T-helper 1 cell treated with Interleukin-12 subunit alpha and Interleukin-12 subunit beta and Interleukin-4 antibody, amounts not matched to agents 30 μg/mL and 1 μg/mL, for 36 hours (primary cell): ENCODE results near the gene EXOC4.

Experiments used
- H3K27ac Mint-ChIP-seq: one replicate; pipeline ENCODE4 v1.8.0; 2021; ENCODE audit warnings: mild to moderate bottlenecking, mixed read lengths
- H3K27me3 Mint-ChIP-seq: one replicate; pipeline ENCODE4 v1.8.0; 2021; ENCODE audit warnings: low read depth, mixed read lengths
- H3K36me3 Mint-ChIP-seq: one replicate; pipeline ENCODE4 v1.8.0; 2021; ENCODE audit warnings: low read depth, mixed read lengths
- H3K4me1 Mint-ChIP-seq: one replicate; pipeline ENCODE4 v1.8.0; 2021; ENCODE audit warnings: low read depth, mixed read lengths
- H3K4me3 Mint-ChIP-seq: one replicate; pipeline ENCODE4 v1.8.0; 2021; ENCODE audit warnings: mild to moderate bottlenecking, moderate library complexity, mixed read lengths
- H3K9me3 Mint-ChIP-seq: one replicate; pipeline ENCODE4 v1.8.0; 2021; ENCODE audit warnings: mixed read lengths

EXOC4 gene

GRCh38 chr7:133428326-133428725 lies 175.4 kb downstream of the EXOC4 start:
- Mint-ChIP-seq H3K36me3 (peaks cover 16% of the 10 kb centered on the region), H3K4me1 (peaks cover 9% of the 10 kb centered on the region), H3K27me3 (no peaks in the 10 kb centered on the region), H3K4me3 (no peak overlapping the region), H3K9me3 (peaks cover 3% of the 10 kb centered on the region), H3K27ac (no peak overlapping the region)

GRCh38 chr7:133428876-133429275 lies 176.0 kb downstream of the EXOC4 start:
- Mint-ChIP-seq H3K4me3 (no peak overlapping the region), H3K36me3 (peaks cover 16% of the 10 kb centered on the region), H3K4me1 (peaks cover 9% of the 10 kb centered on the region), H3K9me3 (peaks cover 3% of the 10 kb centered on the region), H3K27ac (no peak overlapping the region), H3K27me3 (no peaks in the 10 kb centered on the region)

DNA sequence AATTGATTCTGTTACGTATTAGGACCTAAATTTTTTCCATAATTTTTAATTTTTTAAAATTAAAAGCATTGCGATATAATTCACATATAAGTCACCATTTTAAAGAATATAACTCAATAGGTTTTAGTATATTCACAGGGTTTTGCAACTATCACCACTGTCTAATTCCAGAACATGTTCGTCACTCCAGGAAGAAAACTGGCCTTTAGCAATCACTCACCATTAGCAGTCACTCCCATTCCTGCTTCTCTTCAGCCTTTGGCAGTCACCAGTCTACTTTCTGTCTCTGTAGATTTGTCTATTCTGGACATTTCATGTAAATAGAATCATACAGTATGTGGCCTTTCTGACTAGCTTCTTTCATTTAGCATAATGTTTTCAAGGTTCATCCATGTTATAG lies 176.5 kb downstream of the EXOC4 start:
- peaks cover 9% of the 10 kb centered on the region for H3K4me1 Mint-ChIP-seq
- peaks cover 12% of the 10 kb centered on the region for H3K36me3 Mint-ChIP-seq
- no peaks in the 10 kb centered on the region for H3K27me3 Mint-ChIP-seq
- no peaks in the 10 kb centered on the region for H3K9me3 Mint-ChIP-seq
- no peak overlapping the region for H3K27ac Mint-ChIP-seq
- no peak overlapping the region for H3K4me3 Mint-ChIP-seq

DNA sequence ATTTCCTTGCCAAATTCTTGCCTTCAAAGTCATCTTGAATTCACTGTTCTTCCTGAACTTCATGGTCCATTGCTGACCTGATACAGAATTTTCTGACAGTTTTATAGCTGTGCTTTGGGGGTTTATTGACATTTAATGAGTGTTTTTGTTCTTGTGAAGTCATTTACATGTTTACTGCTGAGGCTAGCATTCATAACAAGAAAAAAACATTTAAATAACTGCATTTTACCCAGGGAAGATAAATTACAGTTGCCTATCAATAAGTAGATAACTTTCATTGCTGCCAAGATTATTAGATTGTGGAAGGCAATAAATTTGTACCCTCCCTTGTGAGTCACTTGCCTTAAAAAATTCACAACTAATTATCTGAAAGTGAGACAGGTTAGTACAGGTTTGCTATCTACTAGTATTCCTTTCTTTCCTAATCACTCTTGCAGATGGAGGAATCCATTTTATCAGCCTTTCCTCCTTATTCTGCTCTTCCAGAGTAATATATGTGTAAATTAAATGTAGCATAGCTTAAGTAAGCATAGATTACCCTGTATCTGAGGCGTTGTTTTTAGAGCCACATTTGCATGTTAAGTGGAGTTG lies 178.4 kb downstream of the EXOC4 start:
- no peaks in the 10 kb centered on the region for H3K9me3 Mint-ChIP-seq
- H3K27me3 Mint-ChIP-seq = no peaks in the 10 kb centered on the region

GRCh38 chr7:133433165-133433812 lies 180.4 kb downstream of the EXOC4 start:
- Mint-ChIP-seq H3K4me3 (no peak overlapping the region), H3K27ac (no peak overlapping the region), H3K4me1 (no peaks in the 10 kb centered on the region), H3K27me3 (no peaks in the 10 kb centered on the region), H3K9me3 (no peaks in the 10 kb centered on the region), H3K36me3 (no peaks in the 10 kb centered on the region)

More for the DNA sequence above, 178.4 kb downstream of the EXOC4 start:
- no peak overlapping the region for H3K27ac Mint-ChIP-seq
- no peak overlapping the region for H3K4me3 Mint-ChIP-seq
- peaks cover 2% of the 10 kb centered on the region for H3K4me1 Mint-ChIP-seq
- peaks cover 4% of the 10 kb centered on the region for H3K36me3 Mint-ChIP-seq

- Mint-ChIP-seq H3K4me1 (no peaks in the 10 kb centered on the region), H3K27ac (no peak overlapping the region), H3K36me3 (no peaks in the 10 kb centered on the region), H3K27me3 (no peaks in the 10 kb centered on the region), H3K9me3 (no peaks in the 10 kb centered on the region), H3K4me3 (no peak overlapping the region)
These were observed 181.5 kb downstream of the EXOC4 start for GRCh38 chr7:133434246-133434865.

GRCh38 chr7:133436014-133436428 lies 183.1 kb downstream of the EXOC4 start:
- Mint-ChIP-seq H3K4me1 (no peaks in the 10 kb centered on the region), H3K36me3 (no peaks in the 10 kb centered on the region), H3K4me3 (no peak overlapping the region), H3K27me3 (no peaks in the 10 kb centered on the region), H3K27ac (no peak overlapping the region), H3K9me3 (no peaks in the 10 kb centered on the region)

- Mint-ChIP-seq H3K4me1 (no peaks in the 10 kb centered on the region), H3K27ac (no peak overlapping the region), H3K4me3 (no peak overlapping the region), H3K27me3 (no peaks in the 10 kb centered on the region), H3K36me3 (no peaks in the 10 kb centered on the region), H3K9me3 (no peaks in the 10 kb centered on the region)
These were observed 184.7 kb downstream of the EXOC4 start for GRCh38 chr7:133437544-133437943.

DNA sequence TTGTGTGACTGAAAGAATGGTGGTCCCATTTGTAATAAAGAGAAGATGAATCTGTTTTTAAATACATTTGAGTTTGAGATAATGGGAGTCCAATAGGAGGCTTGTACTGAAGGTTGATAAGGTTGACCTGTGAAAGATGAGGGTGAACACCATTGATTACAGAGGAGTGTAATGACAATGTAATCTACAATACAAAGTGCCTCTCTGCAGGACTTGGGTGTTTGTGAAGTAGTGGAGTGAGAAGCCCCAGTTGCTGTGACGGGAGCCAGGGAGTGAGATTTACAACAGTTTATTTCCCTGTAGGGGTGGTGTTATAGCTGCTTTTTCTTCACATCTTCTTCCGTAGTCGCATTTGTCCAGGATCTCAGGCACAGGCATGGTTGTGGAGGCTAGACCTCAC lies 189.9 kb downstream of the EXOC4 start:
- H3K9me3 Mint-ChIP-seq = no peaks in the 10 kb centered on the region
- no peaks in the 10 kb centered on the region for H3K27me3 Mint-ChIP-seq
- H3K36me3 Mint-ChIP-seq = no peaks in the 10 kb centered on the region
- no peaks in the 10 kb centered on the region for H3K4me1 Mint-ChIP-seq
- H3K4me3 Mint-ChIP-seq = no peak overlapping the region
- no peak overlapping the region for H3K27ac Mint-ChIP-seq

GRCh38 chr7:133445617-133446016 lies 192.7 kb downstream of the EXOC4 start:
- Mint-ChIP-seq H3K4me1 (no peaks in the 10 kb centered on the region), H3K4me3 (no peak overlapping the region), H3K9me3 (no peaks in the 10 kb centered on the region), H3K36me3 (no peaks in the 10 kb centered on the region), H3K27ac (no peak overlapping the region), H3K27me3 (no peaks in the 10 kb centered on the region)

DNA sequence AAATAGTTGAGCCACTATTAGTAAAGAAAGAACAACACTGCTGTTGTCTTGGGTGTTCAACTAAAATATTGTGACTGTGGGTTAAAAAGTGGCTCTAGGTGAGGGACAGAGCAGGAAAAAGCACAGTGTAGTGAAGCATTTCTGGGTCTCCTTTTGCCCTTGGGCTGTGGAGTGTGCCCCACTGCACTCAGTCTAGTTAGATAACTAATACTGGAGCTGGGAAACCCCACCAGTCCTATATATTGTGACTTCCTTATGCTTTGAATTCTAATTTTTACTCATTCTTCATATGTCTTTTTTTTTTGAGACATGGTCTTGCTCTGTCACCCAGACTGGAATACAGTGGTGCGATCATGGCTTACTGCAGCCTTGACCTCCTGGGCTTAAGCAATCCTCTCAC lies 195.1 kb downstream of the EXOC4 start:
- Mint-ChIP-seq H3K4me3 (no peak overlapping the region), H3K36me3 (no peaks in the 10 kb centered on the region), H3K4me1 (no peaks in the 10 kb centered on the region), H3K27me3 (no peaks in the 10 kb centered on the region), H3K27ac (no peak overlapping the region), H3K9me3 (no peaks in the 10 kb centered on the region)

DNA sequence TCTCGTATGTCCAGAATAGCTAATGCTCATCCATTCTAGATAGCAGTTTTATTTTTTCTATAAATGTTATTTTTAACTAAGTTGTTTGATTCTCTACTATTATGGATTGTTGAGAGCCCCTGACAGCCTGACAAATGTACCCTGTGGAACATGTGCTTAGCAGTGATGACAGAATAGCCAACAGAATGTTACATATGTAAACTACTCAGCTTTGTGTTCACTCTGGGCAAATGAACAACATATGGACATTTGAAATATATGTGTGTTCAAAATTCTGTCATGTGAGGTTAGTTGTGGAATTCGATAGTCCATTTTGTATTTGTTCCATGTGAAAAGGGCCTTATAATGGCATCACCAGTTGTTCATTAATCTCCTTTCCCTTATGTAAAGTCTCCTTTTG lies 199.7 kb downstream of the EXOC4 start:
- Mint-ChIP-seq H3K27me3 (no peaks in the 10 kb centered on the region), H3K4me3 (no peak overlapping the region), H3K9me3 (no peaks in the 10 kb centered on the region), H3K4me1 (no peaks in the 10 kb centered on the region), H3K27ac (no peak overlapping the region), H3K36me3 (no peaks in the 10 kb centered on the region)

DNA sequence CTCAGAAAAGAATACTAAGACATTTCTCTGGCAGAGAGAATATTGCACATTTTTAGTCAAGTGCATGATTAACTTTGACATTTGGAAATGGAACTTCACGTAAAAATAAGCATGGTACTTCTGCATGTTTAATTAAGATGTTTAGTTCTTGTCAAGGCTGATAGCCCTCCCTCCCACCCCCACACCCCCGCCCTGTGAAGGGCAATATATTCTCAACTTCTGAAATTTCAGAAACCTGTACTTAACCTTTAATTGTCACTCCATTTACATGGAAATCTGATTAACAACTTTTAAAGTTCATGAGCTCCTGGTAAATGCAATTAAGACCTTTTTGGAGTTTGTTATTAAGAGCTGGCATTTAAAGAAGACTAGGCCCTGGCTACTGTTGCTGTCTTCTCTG lies 205.8 kb downstream of the EXOC4 start:
- Mint-ChIP-seq H3K4me1 (no peaks in the 10 kb centered on the region), H3K27ac (no peak overlapping the region)

GRCh38 chr7:133461421-133461820 lies 208.5 kb downstream of the EXOC4 start:
- Mint-ChIP-seq H3K4me3 (no peak overlapping the region), H3K4me1 (no peaks in the 10 kb centered on the region), H3K27ac (no peak overlapping the region), H3K9me3 (no peaks in the 10 kb centered on the region), H3K36me3 (peaks cover 2% of the 10 kb centered on the region), H3K27me3 (no peaks in the 10 kb centered on the region)

More for the DNA sequence above, 205.8 kb downstream of the EXOC4 start:
- no peak overlapping the region for H3K4me3 Mint-ChIP-seq
- no peaks in the 10 kb centered on the region for H3K27me3 Mint-ChIP-seq
- H3K36me3 Mint-ChIP-seq = no peaks in the 10 kb centered on the region
- H3K9me3 Mint-ChIP-seq = no peaks in the 10 kb centered on the region

GRCh38 chr7:133475655-133476054 lies 222.8 kb downstream of the EXOC4 start:
- Mint-ChIP-seq H3K27me3 (no peaks in the 10 kb centered on the region), H3K27ac (no peak overlapping the region), H3K9me3 (no peaks in the 10 kb centered on the region), H3K36me3 (peaks cover 2% of the 10 kb centered on the region), H3K4me3 (no peak overlapping the region), H3K4me1 (no peaks in the 10 kb centered on the region)
